Measurements from ENCODE around the gene VIM. TPM values are rescaled to one million over a fixed set of nuclear protein-coding genes. Genes with fewer than 3 reads are reported as not detected.

Gene VIM
- total RNA-seq, result 192 and 193 TPM in 2 replicates

GRCh38 chr10:17228091-17229015 is at the start of gene VIM:
Gene VIM, plus strand, starts transcription at chr10:17228241. Its CDS starts 1,182 bp downstream, at chr10:17229423.
- Mint-ChIP-seq H3K36me3 (ENCODE audit: low read depth) (peaks cover 34% of the 10 kb centered on the region), H3K9me3 (no peaks in the 10 kb centered on the region), H3K4me3 (peak within 1 kb of the TSS; percentile 92), H3K27ac (peak within 1 kb of the TSS; percentile 99), H3K27me3 (ENCODE audit: insufficient read depth) (peaks cover 2% of the 10 kb centered on the region), H3K4me1 (ENCODE audit: low read depth) (peaks cover 56% of the 10 kb centered on the region)
- peak; percentile 81 for DNase-seq (ENCODE audit: low spot score)
- intact Hi-C loops (cut with micrococcal nuclease), result loop anchor here (1.0 to 5.0 kb wide), 3 partner anchors 414 to 1368 kb away; partner anchors contain the start of genes MINDY3 and STAM

- H3K36me3 Mint-ChIP-seq (ENCODE audit: low read depth), result no peaks in the 10 kb centered on the region
- no peaks in the 10 kb centered on the region for H3K9me3 Mint-ChIP-seq
- H3K4me3 Mint-ChIP-seq, result no peak overlapping the region
- peaks cover 7% of the 10 kb centered on the region for H3K4me1 Mint-ChIP-seq (ENCODE audit: low read depth)
- H3K27ac Mint-ChIP-seq, result no peak overlapping the region
- intact Hi-C loops (cut with micrococcal nuclease), result loop anchor here (10.0 kb wide), 1 partner anchor 334 kb away; no protein-coding TSS in a partner anchor
- DNase-seq (ENCODE audit: low spot score), result no peak
- peaks cover 3% of the 10 kb centered on the region for H3K27me3 Mint-ChIP-seq (ENCODE audit: insufficient read depth)
These were observed 49.0 kb upstream of the VIM start for GRCh38 chr10:17179002-17179401.

GRCh38 chr10:17181110-17181509 is 46.9 kb upstream of the VIM start:
- H3K36me3 Mint-ChIP-seq (ENCODE audit: low read depth), result no peaks in the 10 kb centered on the region

GRCh38 chr10:17181751-17182150 is 46.3 kb upstream of the VIM start:
- no peak overlapping the region for H3K4me3 Mint-ChIP-seq
- H3K27me3 Mint-ChIP-seq (ENCODE audit: insufficient read depth), result peaks cover 3% of the 10 kb centered on the region
- intact Hi-C loops (cut with micrococcal nuclease), result no loop called here
- H3K9me3 Mint-ChIP-seq, result no peaks in the 10 kb centered on the region
- H3K4me1 Mint-ChIP-seq (ENCODE audit: low read depth), result no peaks in the 10 kb centered on the region
- no peak for DNase-seq (ENCODE audit: low spot score)
- no peaks in the 10 kb centered on the region for H3K36me3 Mint-ChIP-seq (ENCODE audit: low read depth)
- no peak overlapping the region for H3K27ac Mint-ChIP-seq

More at GRCh38 chr10:17181110-17181509, 46.9 kb upstream of the VIM start:
- Mint-ChIP-seq H3K27me3 (ENCODE audit: insufficient read depth) (peaks cover 3% of the 10 kb centered on the region), H3K4me3 (no peak overlapping the region), H3K27ac (no peak overlapping the region), H3K9me3 (no peaks in the 10 kb centered on the region), H3K4me1 (ENCODE audit: low read depth) (no peaks in the 10 kb centered on the region)
- intact Hi-C loops (cut with micrococcal nuclease), result no loop called here
- DNase-seq (ENCODE audit: low spot score), result no peak

GRCh38 chr10:17183110-17183509 is 44.9 kb upstream of the VIM start:
- no peak overlapping the region for H3K27ac Mint-ChIP-seq
- DNase-seq (ENCODE audit: low spot score), result no peak
- no peaks in the 10 kb centered on the region for H3K9me3 Mint-ChIP-seq
- no peak overlapping the region for H3K4me3 Mint-ChIP-seq
- intact Hi-C loops (cut with micrococcal nuclease), result no loop called here
- no peaks in the 10 kb centered on the region for H3K4me1 Mint-ChIP-seq (ENCODE audit: low read depth)
- H3K36me3 Mint-ChIP-seq (ENCODE audit: low read depth), result no peaks in the 10 kb centered on the region
- no peaks in the 10 kb centered on the region for H3K27me3 Mint-ChIP-seq (ENCODE audit: insufficient read depth)

GRCh38 chr10:17185873-17186272 is 42.2 kb upstream of the VIM start:
- Mint-ChIP-seq H3K4me3 (no peak overlapping the region), H3K36me3 (ENCODE audit: low read depth) (no peaks in the 10 kb centered on the region), H3K27me3 (ENCODE audit: insufficient read depth) (no peaks in the 10 kb centered on the region), H3K4me1 (ENCODE audit: low read depth) (no peaks in the 10 kb centered on the region), H3K27ac (no peak overlapping the region), H3K9me3 (no peaks in the 10 kb centered on the region)
- no peak for DNase-seq (ENCODE audit: low spot score)
- intact Hi-C loops (cut with micrococcal nuclease), result no loop called here

GRCh38 chr10:17188644-17189172 is 39.3 kb upstream of the VIM start:
- no peaks in the 10 kb centered on the region for H3K9me3 Mint-ChIP-seq
- H3K4me1 Mint-ChIP-seq (ENCODE audit: low read depth), result no peaks in the 10 kb centered on the region
- H3K36me3 Mint-ChIP-seq (ENCODE audit: low read depth), result no peaks in the 10 kb centered on the region
- no peaks in the 10 kb centered on the region for H3K27me3 Mint-ChIP-seq (ENCODE audit: insufficient read depth)
- no peak overlapping the region for H3K4me3 Mint-ChIP-seq
- no peak overlapping the region for H3K27ac Mint-ChIP-seq
- intact Hi-C loops (cut with micrococcal nuclease), result no loop called here
- no peak for DNase-seq (ENCODE audit: low spot score)

GRCh38 chr10:17190602-17191001 is 37.4 kb upstream of the VIM start:
- no peaks in the 10 kb centered on the region for H3K27me3 Mint-ChIP-seq (ENCODE audit: insufficient read depth)
- H3K4me3 Mint-ChIP-seq, result no peak overlapping the region
- no peaks in the 10 kb centered on the region for H3K9me3 Mint-ChIP-seq
- no peaks in the 10 kb centered on the region for H3K36me3 Mint-ChIP-seq (ENCODE audit: low read depth)
- DNase-seq (ENCODE audit: low spot score), result no peak
- H3K4me1 Mint-ChIP-seq (ENCODE audit: low read depth), result no peaks in the 10 kb centered on the region
- intact Hi-C loops (cut with micrococcal nuclease), result no loop called here
- H3K27ac Mint-ChIP-seq, result no peak overlapping the region

- no peak overlapping the region for H3K4me3 Mint-ChIP-seq
- peaks cover 2% of the 10 kb centered on the region for H3K27me3 Mint-ChIP-seq (ENCODE audit: insufficient read depth)
- peaks cover 8% of the 10 kb centered on the region for H3K4me1 Mint-ChIP-seq (ENCODE audit: low read depth)
- DNase-seq (ENCODE audit: low spot score), result no peak
- intact Hi-C loops (cut with micrococcal nuclease), result no loop called here
- H3K36me3 Mint-ChIP-seq (ENCODE audit: low read depth), result peaks cover 2% of the 10 kb centered on the region
- H3K9me3 Mint-ChIP-seq, result no peaks in the 10 kb centered on the region
- H3K27ac Mint-ChIP-seq, result no peak overlapping the region
These were observed 33.0 kb upstream of the VIM start for GRCh38 chr10:17195083-17195482.

GRCh38 chr10:17196045-17196444 is 32.0 kb upstream of the VIM start:
- Mint-ChIP-seq H3K27me3 (ENCODE audit: insufficient read depth) (peaks cover 2% of the 10 kb centered on the region), H3K4me1 (ENCODE audit: low read depth) (peaks cover 18% of the 10 kb centered on the region), H3K4me3 (no peak overlapping the region), H3K36me3 (ENCODE audit: low read depth) (peaks cover 2% of the 10 kb centered on the region), H3K9me3 (no peaks in the 10 kb centered on the region), H3K27ac (no peak overlapping the region)
- intact Hi-C loops (cut with micrococcal nuclease), result no loop called here
- no peak for DNase-seq (ENCODE audit: low spot score)

- no peak for DNase-seq (ENCODE audit: low spot score)
- intact Hi-C loops (cut with micrococcal nuclease), result no loop called here
- Mint-ChIP-seq H3K27me3 (ENCODE audit: insufficient read depth) (peaks cover 2% of the 10 kb centered on the region), H3K36me3 (ENCODE audit: low read depth) (peaks cover 2% of the 10 kb centered on the region), H3K4me1 (ENCODE audit: low read depth) (peaks cover 20% of the 10 kb centered on the region), H3K4me3 (no peak overlapping the region), H3K27ac (no peak overlapping the region), H3K9me3 (no peaks in the 10 kb centered on the region)
These were observed 31.5 kb upstream of the VIM start for GRCh38 chr10:17196573-17196972.

GRCh38 chr10:17199351-17199804 is 28.7 kb upstream of the VIM start:
- intact Hi-C loops (cut with micrococcal nuclease), result no loop called here
- H3K27ac Mint-ChIP-seq, result no peak overlapping the region
- DNase-seq (ENCODE audit: low spot score), result no peak
- peaks cover 2% of the 10 kb centered on the region for H3K27me3 Mint-ChIP-seq (ENCODE audit: insufficient read depth)
- peaks cover 24% of the 10 kb centered on the region for H3K4me1 Mint-ChIP-seq (ENCODE audit: low read depth)
- H3K9me3 Mint-ChIP-seq, result no peaks in the 10 kb centered on the region
- peak overlapping the region; percentile 34 for H3K4me3 Mint-ChIP-seq
- H3K36me3 Mint-ChIP-seq (ENCODE audit: low read depth), result peaks cover 2% of the 10 kb centered on the region

Data from activated T-helper 1 cell treated with anti-CD3 and anti-CD28 coated beads, Interleukin-12 subunit alpha, Interleukin-12 subunit beta, Interleukin-2, Interleukin-4 antibody, amounts not matched to agents 30 ng/mL and 10 ng/mL and 1 ng/mL, durations not matched to agents 14 hours and 24 hours and 36 hours (primary cell).